Measurements from ENCODE around the gene RGL1.

Gene RGL1

GRCh38 chr1:183889095-183889494 is 84.2 kb downstream of the RGL1 start:
- DNase-seq (ENCODE audit: low read depth) = no peak

GRCh38 chr1:183891158-183891856 is 86.4 kb downstream of the RGL1 start:
- DNase-seq (ENCODE audit: low read depth) = no peak

GRCh38 chr1:183892351-183892793 is 87.5 kb downstream of the RGL1 start:
- no peak for DNase-seq (ENCODE audit: low read depth)

- DNase-seq (ENCODE audit: low read depth) = no peak
These were observed 88.8 kb downstream of the RGL1 start for GRCh38 chr1:183893561-183894289.

GRCh38 chr1:183894290-183894565 is 89.3 kb downstream of the RGL1 start:
- DNase-seq (ENCODE audit: low read depth) = no peak

GRCh38 chr1:183896466-183897048 is 91.6 kb downstream of the RGL1 start:
- peak; percentile 38 for DNase-seq (ENCODE audit: low read depth)

- no peak for DNase-seq (ENCODE audit: low read depth)
These were observed 93.1 kb downstream of the RGL1 start for GRCh38 chr1:183898001-183898396.

GRCh38 chr1:183898610-183899009 is 93.7 kb downstream of the RGL1 start:
- DNase-seq (ENCODE audit: low read depth) = no peak

GRCh38 chr1:183901748-183902330 is 96.9 kb downstream of the RGL1 start:
- no peak for DNase-seq (ENCODE audit: low read depth)

- DNase-seq (ENCODE audit: low read depth) = no peak
These were observed 98.2 kb downstream of the RGL1 start for GRCh38 chr1:183903101-183903500.

- no peak for DNase-seq (ENCODE audit: low read depth)
These were observed 100.7 kb downstream of the RGL1 start for GRCh38 chr1:183905508-183906113.

GRCh38 chr1:183907070-183907469 is 102.2 kb downstream of the RGL1 start:
- DNase-seq (ENCODE audit: low read depth) = no peak

- DNase-seq (ENCODE audit: low read depth) = no peak
These were observed 103.2 kb downstream of the RGL1 start for GRCh38 chr1:183908079-183908478.

- DNase-seq (ENCODE audit: low read depth) = no peak
These were observed 104.8 kb downstream of the RGL1 start for GRCh38 chr1:183909672-183910071.

- no peak for DNase-seq (ENCODE audit: low read depth)
These were observed 105.9 kb downstream of the RGL1 start for GRCh38 chr1:183910845-183911244.

- no peak for DNase-seq (ENCODE audit: low read depth)
These were observed 106.4 kb downstream of the RGL1 start for GRCh38 chr1:183911285-183911684.

GRCh38 chr1:183912265-183912886 is 107.5 kb downstream of the RGL1 start:
- no peak for DNase-seq (ENCODE audit: low read depth)

GRCh38 chr1:183913567-183913993 is 108.7 kb downstream of the RGL1 start:
- DNase-seq (ENCODE audit: low read depth) = no peak

- no peak for DNase-seq (ENCODE audit: low read depth)
These were observed 109.4 kb downstream of the RGL1 start for GRCh38 chr1:183914276-183914675.

- DNase-seq (ENCODE audit: low read depth) = no peak
These were observed 110.0 kb downstream of the RGL1 start for GRCh38 chr1:183914891-183915290.

- peak; percentile 98 for DNase-seq (ENCODE audit: low read depth)
These were observed 110.9 kb downstream of the RGL1 start for GRCh38 chr1:183915625-183916510.
